Stomach (tissue), 9 donors: ENCODE results near the gene ADAM19. TPM values are rescaled to one million over a fixed set of nuclear protein-coding genes. Genes with fewer than 3 reads are reported as not detected.

ENCODE experiments used
- DNase-seq, 2 donors: peaks; one replicate each; pipeline versions ENCODE4 v3.0.0 to v3.0.0-alpha.2; 2013 to 2019
- H3K27ac ChIP-seq, 5 donors: fragments of 200-600 bp in 4 of 5; sonication (generic) in 4 of 5; one replicate each; pipeline ENCODE4 v1.5.1; 2013 to 2019; ENCODE audit warnings: mild to moderate bottlenecking in 1 of 5, moderate library complexity in 1 of 5
- H3K27me3 ChIP-seq, 3 donors: fragments of 200-600 bp; sonication (generic); one replicate each; pipeline ENCODE4 v1.5.1; 2017 to 2019; ENCODE audit warnings: mixed run types in 1 of 3
- H3K36me3 ChIP-seq, 4 donors: fragments of 200-600 bp; sonication (generic); 1 replicate in 3 of 4; 2 replicates in 1 of 4; pipeline ENCODE4 v1.5.1; 2016 to 2019
- H3K4me1 ChIP-seq, 4 donors: fragments of 200-600 bp; sonication (generic); one replicate each; pipeline ENCODE4 v1.5.1; 2016 to 2019
- H3K4me3 ChIP-seq, 4 donors: fragments of 200-600 bp; sonication (generic) in 3 of 4; one replicate each; pipeline ENCODE4 v1.5.1; 2016 to 2019; ENCODE audit warnings: mild to moderate bottlenecking in 1 of 4
- H3K9me3 ChIP-seq, 4 donors: fragments of 200-600 bp; sonication (generic); one replicate each; pipeline ENCODE4 v1.5.1; 2016 to 2019
- CTCF ChIP-seq, 7 experiments: fragments of 450-650 bp in 4 of 7; fragments of 200-600 bp in 3 of 7; sonication (generic) in 3 of 7; IDR thresholded peaks; one replicate each; pipeline ENCODE4 v1.5.1; 2016 to 2019; ENCODE audit warnings: antibody characterized with exemption in 7 of 7, control low read depth in 2 of 7, mild to moderate bottlenecking in 1 of 7
- EP300 ChIP-seq: sonication (generic); formaldehyde crosslinking; IDR thresholded peaks from one replicate; pipeline ENCODE4 v1.6.1; 2017; ENCODE audit warnings: antibody characterized with exemption
- POLR2A ChIP-seq, 4 donors: fragments of 450-650 bp; IDR thresholded peaks; one replicate each; pipeline ENCODE4 v1.6.1; 2016; ENCODE audit warnings: antibody characterized with exemption in 4 of 4, control low read depth in 2 of 4, mild to moderate bottlenecking in 1 of 4, moderate library complexity in 1 of 4
- POLR2AphosphoS5 ChIP-seq, 3 donors: sonication (generic); formaldehyde crosslinking; IDR thresholded peaks; one replicate each; pipeline ENCODE4 v1.6.1; 2016; ENCODE audit warnings: antibody characterized with exemption in 3 of 3
- WGBS, 5 donors: extraction: QIAGEN DNeasy Blood & Tissue Kit in 3 of 5; methylation state at CpG; one replicate each; pipeline versions ENCODE4 v1.1.5 to v1.1.7; 2013 to 2018; 5-methylcytosine and 5-hydroxymethylcytosine counted together
- intact Hi-C: fragments of 100-400 bp; cut with DNase I; formaldehyde crosslinking; loops from one replicate; pipeline ENCODE4 v1.15.1; 2023; ENCODE audit warnings: low total_unique reads
- polyA plus RNA-seq, 3 donors: library from polyadenylated mRNA; stranded (reverse); fragments of 200-250 nt; gene quantifications; one replicate each; pipeline ENCODE4 v1.2.3, GENCODE V29; 2013
- total RNA-seq, 5 donors: library from RNA; depleted of rRNA; stranded (reverse); fragments of >200 nt; gene quantifications; one replicate each; pipeline versions ENCODE4 v1.1.0 to v1.2.3, GENCODE V29; 2014 to 2016
- donor health status: healthy with polysubstance abuse.
- donor health status: Bipolar disorder and iron deficiency.
- donor health status: healthy.

The ADAM19 gene
- total and polyA plus RNA-seq, 8 donors = 1.2 to 42.8 (median 6.4) TPM

DNA sequence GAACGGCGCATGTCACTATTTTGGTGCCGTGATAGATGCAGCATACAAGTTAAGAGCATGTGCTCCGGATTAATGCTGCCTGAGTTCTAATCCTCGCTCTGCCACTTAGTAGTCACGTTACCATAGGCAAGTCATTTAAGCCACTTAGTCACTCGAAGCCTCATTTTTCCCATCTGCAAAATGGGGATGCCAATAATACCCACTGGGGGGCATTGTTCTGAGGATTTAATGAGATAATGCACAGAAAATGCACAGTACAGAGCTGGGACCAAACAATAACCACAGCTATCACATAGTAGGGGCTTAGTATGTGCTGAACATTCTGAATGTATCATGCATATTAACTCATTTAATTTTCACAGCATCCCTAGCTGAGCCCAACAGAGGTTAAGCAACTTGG is 106.5 kb downstream of the ADAM19 start:
- intact Hi-C loops = no loop called here
- 93 to 97% (median 96%) methylated on average over 7 of the region's 7 CpGs for WGBS, 5 donors

GRCh38 chr5:157468293-157468965 is 107.1 kb downstream of the ADAM19 start:
- H3K4me3 ChIP-seq = no peak overlapping the region
- peaks cover 0 to 20% (median 9%) of the 10 kb centered on the region in 4 donors for H3K36me3 ChIP-seq
- peaks cover 0 to 22% (median 8%) of the 10 kb centered on the region in 4 donors for H3K4me1 ChIP-seq
- TF ChIP-seq EP300 (no peak), POLR2AphosphoS5 (IDR thresholded peaks at IDR 0.05) (no peak), CTCF (IDR thresholded peaks at IDR 0.05) (no peak), POLR2A (IDR thresholded peaks at IDR 0.05) (no peak)
- H3K27ac ChIP-seq = no peak overlapping the region
- 93 to 95% (median 94%) methylated on average over 13 of the region's 13 CpGs for WGBS, 5 donors
- intact Hi-C loops = no loop called here
- DNase-seq = no peak
- no peaks in the 10 kb centered on the region for H3K27me3 ChIP-seq
- no peaks in the 10 kb centered on the region for H3K9me3 ChIP-seq

More for the DNA sequence above, 106.5 kb downstream of the ADAM19 start:
- TF ChIP-seq CTCF (IDR thresholded peaks at IDR 0.05) (no peak), POLR2AphosphoS5 (IDR thresholded peaks at IDR 0.05) (no peak), EP300 (no peak), POLR2A (IDR thresholded peaks at IDR 0.05) (no peak)
- peaks cover 0 to 21% (median 9%) of the 10 kb centered on the region in 4 donors for H3K4me1 ChIP-seq
- no peak overlapping the region for H3K4me3 ChIP-seq
- H3K27ac ChIP-seq = no peak overlapping the region
- H3K27me3 ChIP-seq = no peaks in the 10 kb centered on the region
- DNase-seq = no peak
- H3K36me3 ChIP-seq = peaks cover 0 to 20% (median 9%) of the 10 kb centered on the region in 4 donors
- no peaks in the 10 kb centered on the region for H3K9me3 ChIP-seq

- Histone ChIP-seq H3K36me3 (peaks cover 0 to 8% (median 4%) of the 10 kb centered on the region in 4 donors), H3K4me1 (peaks cover 7 to 27% (median 17%) of the 10 kb centered on the region in 4 donors), H3K27me3 (peaks cover 0 to 25% (median 14%) of the 10 kb centered on the region in 3 donors), H3K9me3 (no peaks in the 10 kb centered on the region), H3K4me3 (no peak overlapping the region), H3K27ac (peak overlapping the region in 4 of 5 donors; percentile 6 to 60 (median 49))
- TF ChIP-seq POLR2AphosphoS5 (IDR thresholded peaks at IDR 0.05) (peak in 1 of 3 donors; percentile 69), CTCF (IDR thresholded peaks at IDR 0.05) (no peak)
- 34 to 47% (median 45%) methylated on average over 4 of the region's 4 CpGs for WGBS, 5 donors
- intact Hi-C loops = no loop called here
- peak; percentile 35 to 63 for DNase-seq
Observed at GRCh38 chr5:157464519-157465171, 110.9 kb downstream of the ADAM19 start.

GRCh38 chr5:157463621-157464518 is 111.7 kb downstream of the ADAM19 start:
- WGBS, 5 donors = 59 to 71% (median 61%) methylated on average over 9 of the region's 9 CpGs
- no peak for TF ChIP-seq POLR2A (IDR thresholded peaks at IDR 0.05)
- peak in 1 of 3 donors; percentile 46 for TF ChIP-seq POLR2AphosphoS5 (IDR thresholded peaks at IDR 0.05)
- no peak for DNase-seq
- Histone ChIP-seq H3K36me3 (peaks cover 0 to 8% (median 2%) of the 10 kb centered on the region in 4 donors), H3K4me3 (no peak overlapping the region), H3K27me3 (peaks cover 0 to 28% (median 15%) of the 10 kb centered on the region in 3 donors), H3K4me1 (peaks cover 7 to 30% (median 19%) of the 10 kb centered on the region in 4 donors), H3K9me3 (no peaks in the 10 kb centered on the region), H3K27ac (peak overlapping the region in 4 of 5 donors; percentile 6 to 60 (median 49))
- intact Hi-C loops = no loop called here
